Activated CD8-positive, alpha-beta memory T cell treated with anti-CD3 and anti-CD28 coated beads for 4 hours (primary cell): ENCODE data around the gene COL1A2.

Experiments
- DNase-seq, 2 donors: peaks; one replicate each; pipeline ENCODE4 v3.0.0-alpha.2; 2020; ENCODE audit warnings: low read depth in 2 of 2

Gene COL1A2

DNA sequence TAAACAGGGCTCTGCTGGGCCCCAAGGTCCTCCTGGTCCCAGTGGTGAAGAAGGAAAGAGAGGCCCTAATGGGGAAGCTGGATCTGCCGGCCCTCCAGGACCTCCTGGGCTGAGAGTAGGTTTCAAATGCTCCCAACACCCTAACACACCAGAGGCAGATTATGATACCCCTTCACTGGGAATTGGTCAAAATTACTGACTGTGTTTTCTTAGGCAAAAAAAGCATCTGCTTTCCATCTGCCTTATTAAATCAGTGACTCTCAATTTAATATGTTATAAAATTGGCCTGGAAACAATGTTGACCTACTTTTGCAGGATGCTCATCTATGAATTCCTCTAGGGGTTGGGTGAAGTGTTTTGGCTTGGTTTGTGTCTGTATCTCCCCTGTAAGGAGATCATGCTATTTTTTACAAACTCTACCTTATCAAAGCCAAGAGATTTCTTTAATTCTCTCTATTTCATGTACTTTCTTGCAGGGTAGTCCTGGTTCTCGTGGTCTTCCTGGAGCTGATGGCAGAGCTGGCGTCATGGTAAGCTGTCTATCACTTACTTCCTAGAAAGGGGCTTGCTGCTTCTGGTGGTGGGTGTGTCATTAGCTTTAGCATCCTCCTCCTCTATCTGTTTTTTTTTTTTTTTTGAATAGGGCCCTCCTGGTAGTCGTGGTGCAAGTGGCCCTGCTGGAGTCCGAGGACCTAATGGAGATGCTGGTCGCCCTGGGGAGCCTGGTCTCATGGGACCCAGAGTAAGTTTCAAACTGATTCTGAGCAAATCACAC lies 15.9 kb downstream of the COL1A2 start:
- DNase-seq = no peak

DNA sequence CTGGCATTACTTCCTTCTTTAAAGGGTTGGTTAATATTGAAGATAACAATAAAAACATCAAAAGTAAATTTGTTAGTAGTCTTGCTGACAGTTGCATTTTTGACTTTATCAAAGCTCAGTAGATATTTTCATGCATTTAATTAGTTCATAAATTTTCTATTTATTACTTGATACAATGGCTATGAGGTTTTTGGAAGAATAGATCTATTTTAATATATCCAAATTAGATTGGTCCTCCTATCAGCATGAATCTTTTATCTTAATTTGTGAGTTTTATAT lies 16.4 kb downstream of the COL1A2 start:
- no peak for DNase-seq

DNA sequence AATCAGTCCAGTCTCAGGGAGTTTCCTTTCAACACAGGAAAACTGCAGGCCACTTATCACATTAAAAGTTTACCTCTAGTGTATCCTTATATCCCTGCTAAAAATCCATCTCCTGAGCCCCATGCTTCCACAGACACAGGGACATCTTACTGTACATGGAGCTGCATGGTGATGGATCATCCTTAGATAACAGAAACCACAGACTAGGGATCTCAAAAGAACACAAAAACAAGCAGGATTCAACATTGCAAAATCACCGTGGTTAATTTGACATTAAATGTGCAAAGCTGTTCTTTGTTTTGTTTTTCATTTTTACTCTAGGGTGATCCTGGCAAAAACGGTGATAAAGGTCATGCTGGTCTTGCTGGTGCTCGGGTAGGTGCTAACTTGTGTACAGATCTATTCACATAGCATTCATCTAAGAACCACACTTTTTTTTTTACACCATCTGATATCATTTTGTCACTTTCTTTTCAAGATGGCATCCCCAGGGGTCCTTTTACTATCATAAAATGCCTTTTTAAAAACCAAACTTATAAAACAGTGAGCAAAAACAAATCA lies 18.1 kb downstream of the COL1A2 start:
- DNase-seq = no peak

DNA sequence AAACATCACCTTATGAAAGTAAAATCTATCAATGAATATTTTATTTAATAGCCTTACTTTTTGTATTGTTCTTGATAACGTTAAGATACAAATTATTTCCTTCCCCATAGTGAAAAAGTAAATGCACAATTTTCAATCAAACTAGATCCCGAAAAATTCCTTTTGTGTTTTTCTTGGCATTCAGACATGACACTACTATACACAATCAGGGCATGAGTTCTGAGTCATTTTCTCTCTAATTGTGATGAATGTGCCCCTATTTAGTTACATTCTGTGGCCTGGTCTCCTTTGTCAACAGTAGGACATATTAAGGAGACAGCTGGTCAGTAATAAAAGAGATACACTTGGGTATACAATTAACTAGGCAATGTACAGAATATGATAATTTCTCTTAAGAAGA lies 19.8 kb downstream of the COL1A2 start:
- DNase-seq = no peak

DNA sequence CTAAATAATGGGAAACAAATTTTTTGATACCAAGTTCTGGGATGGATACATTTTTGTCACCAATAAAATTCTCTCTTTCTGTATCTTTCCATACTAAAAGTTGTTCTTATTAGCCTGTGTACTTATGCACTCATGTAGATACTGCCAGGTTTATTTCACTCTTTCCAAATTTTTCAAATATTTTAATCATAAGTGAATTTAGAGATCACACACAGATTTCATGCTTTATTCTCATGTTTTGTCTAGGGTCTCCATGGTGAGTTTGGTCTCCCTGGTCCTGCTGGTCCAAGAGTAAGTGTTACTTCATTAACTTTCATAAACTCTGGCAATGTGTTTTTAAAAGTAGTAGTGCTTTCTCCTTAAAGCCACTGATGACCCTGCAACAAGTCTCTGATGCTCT lies 20.3 kb downstream of the COL1A2 start:
- no peak for DNase-seq

DNA sequence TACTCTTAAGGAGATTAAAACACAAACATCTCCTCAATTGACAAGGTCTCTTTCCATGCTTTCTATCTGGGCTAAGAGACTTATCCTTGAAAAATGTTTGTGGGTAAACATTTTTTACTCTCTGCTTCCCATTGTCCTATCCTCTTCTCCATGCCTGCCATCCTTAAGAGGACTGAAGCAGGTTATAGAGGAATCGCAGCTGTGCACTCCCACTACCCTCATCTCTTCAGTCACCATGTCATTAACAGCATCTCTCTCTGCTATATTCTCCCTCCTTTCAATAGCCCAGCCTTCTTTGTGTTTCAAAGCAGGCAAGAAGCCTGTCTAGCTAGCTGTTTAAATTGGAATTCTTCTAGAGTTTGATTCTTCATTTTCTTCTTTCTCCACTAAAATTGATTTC lies 22.6 kb downstream of the COL1A2 start:
- DNase-seq = no peak

DNA sequence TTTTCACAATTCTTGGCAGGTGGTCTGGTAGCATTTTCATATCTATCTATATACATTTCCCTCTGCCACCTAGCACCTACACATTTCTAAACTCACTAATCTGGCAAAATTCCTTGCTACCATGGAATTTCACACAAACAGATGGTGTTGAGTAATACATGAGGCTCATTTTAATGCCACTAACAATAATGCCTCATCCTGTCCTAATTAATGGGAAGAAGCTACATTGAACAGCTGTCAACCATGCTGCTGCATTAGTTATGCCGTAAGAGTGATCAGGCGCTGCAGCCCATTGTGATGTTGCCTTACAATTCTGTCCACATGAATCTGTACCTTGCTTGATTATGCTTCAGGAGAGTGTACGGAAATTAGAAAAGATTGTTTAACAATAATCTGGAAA lies 23.2 kb downstream of the COL1A2 start:
- no peak for DNase-seq

DNA sequence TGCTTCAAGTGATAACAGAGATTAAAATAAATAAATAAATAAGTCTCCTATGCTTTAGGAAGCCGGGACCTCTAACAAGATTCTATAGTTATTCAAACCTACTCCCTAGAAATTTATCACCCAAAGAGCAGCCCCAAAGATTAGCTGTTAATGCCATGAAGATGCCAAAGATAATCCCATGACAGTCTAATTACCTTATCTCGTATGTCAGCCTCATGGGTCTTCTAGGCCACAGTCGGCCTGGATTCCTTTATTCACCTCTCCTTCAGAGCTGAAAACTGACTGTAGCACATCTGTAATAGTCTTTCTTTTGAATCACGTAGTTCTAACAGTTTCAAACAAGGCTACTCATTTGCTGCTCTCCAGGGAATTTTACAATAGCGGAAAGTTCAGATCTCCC lies 24.2 kb downstream of the COL1A2 start:
- DNase-seq = no peak

DNA sequence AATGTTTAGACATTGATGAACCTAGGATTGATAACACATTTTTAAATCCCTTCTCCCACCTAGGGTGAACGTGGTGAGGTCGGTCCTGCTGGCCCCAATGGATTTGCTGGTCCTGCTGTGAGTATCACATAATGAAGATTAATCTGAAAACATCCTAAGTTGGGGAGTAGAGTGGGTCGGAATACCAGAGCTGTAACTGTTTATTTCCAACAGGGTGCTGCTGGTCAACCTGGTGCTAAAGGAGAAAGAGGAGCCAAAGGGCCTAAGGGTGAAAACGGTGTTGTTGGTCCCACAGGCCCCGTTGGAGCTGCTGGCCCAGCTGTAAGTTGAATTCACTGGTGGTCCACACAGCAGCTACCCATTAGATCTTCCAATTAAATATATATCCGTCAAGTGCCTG lies 25.6 kb downstream of the COL1A2 start:
- DNase-seq = no peak

DNA sequence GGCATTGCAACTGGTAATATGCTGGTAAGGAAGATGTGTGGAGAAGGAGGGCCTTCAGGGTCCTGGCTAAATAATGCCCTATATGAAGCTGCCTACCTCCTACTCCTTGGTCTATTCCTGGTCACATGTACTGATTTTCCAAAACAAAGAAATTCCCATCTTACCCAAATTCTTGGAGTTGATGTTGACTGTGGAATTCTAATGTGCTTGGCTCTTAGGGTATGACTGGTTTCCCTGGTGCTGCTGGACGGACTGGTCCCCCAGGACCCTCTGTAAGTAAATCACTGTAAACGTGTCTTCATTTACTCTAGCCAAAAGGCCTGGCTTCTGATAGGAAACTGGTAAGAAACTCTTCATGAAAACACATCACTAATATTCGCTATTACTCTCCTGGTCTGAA lies 27.0 kb downstream of the COL1A2 start:
- DNase-seq = no peak

DNA sequence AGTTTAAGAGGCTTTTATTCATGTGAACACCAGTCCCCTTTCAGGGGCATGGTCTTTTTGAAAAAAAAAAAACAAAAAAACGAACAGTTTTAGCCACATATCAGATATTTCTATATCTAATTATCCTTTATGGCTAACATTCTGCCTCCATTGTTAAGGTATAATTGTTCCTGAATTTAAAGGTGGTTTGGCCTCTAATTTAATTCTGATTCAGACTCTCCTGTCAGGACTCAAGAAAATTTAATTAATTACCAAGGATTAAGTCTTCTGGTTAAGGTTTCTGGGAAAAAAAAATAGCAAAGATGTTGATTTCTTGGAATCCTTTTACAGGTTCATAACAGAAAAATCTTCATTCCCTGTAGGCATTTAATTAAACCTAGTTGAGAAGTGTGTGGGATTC lies 27.4 kb downstream of the COL1A2 start:
- DNase-seq = no peak

DNA sequence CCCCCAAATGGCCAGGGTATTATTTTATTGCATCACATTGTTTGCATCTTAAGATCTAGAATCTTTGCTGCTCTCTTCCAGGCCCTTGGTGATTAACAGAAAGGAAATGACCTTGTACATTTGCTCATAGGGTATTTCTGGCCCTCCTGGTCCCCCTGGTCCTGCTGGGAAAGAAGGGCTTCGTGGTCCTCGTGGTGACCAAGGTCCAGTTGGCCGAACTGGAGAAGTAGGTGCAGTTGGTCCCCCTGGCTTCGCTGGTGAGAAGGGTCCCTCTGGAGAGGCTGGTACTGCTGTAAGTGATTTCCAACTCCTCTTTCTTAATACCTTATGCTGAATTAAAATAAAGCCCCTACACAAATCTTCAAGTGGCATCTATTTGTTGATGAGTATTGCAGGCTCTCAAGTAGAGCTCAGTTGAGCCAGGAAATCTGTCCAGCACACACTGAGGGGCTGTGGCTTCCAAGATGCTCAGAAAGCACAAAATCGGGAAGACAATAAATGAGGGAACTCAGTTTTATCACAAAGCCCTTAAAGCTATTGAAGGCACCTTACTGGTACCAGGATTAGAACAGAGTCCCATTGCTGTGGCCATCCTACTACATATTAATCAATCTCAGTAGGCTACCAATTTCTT lies 28.2 kb downstream of the COL1A2 start:
- DNase-seq = no peak

DNA sequence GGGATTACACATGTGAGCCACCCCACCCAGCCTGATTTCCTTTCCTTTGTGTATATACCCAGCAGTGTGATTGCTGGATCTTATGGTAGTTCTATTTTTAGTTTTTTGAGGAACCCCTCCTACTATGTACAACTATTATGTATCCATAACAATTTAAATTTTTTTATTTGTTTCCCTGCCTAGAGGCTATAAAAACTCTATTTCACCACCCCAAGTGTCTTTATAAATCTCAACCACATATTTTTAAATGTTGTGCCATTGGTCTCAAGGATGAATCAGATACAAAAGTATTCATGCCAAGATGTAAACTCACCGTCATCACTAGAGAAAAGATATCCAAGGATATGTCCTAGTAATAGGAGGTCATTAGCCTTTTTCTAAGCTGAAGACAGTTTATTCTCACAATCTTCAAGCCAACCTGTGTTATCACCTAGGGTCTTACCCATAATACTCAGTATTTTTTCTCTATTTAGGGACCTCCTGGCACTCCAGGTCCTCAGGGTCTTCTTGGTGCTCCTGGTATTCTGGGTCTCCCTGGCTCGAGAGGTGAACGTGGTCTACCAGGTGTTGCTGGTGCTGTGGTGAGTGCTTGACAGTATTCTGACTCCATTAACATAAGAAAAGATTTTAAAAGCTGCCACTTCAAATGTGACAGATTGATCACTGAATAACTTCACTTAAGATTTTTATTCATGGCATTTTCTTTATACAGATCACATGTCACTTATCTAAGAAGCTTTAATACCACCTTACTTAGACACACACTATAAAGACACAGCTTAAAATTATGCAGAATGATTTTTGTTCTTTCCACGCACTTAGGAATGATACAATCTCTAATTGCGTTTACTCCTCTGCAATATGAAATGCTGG lies 29.4 kb downstream of the COL1A2 start:
- no peak for DNase-seq

DNA sequence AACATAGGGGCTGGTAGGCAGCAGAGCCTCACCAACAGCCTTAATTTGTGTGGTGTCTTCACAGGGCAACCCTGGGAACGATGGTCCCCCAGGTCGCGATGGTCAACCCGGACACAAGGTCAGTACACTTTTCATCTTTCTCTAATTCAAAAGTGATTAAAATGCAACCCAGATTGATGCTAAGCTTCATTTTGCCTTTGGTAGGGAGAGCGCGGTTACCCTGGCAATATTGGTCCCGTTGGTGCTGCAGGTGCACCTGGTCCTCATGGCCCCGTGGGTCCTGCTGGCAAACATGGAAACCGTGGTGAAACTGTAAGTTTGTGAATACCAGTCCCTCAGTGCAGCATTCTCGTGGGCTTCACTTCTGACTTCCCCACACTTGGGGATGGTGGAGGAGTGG lies 30.9 kb downstream of the COL1A2 start:
- DNase-seq = no peak

DNA sequence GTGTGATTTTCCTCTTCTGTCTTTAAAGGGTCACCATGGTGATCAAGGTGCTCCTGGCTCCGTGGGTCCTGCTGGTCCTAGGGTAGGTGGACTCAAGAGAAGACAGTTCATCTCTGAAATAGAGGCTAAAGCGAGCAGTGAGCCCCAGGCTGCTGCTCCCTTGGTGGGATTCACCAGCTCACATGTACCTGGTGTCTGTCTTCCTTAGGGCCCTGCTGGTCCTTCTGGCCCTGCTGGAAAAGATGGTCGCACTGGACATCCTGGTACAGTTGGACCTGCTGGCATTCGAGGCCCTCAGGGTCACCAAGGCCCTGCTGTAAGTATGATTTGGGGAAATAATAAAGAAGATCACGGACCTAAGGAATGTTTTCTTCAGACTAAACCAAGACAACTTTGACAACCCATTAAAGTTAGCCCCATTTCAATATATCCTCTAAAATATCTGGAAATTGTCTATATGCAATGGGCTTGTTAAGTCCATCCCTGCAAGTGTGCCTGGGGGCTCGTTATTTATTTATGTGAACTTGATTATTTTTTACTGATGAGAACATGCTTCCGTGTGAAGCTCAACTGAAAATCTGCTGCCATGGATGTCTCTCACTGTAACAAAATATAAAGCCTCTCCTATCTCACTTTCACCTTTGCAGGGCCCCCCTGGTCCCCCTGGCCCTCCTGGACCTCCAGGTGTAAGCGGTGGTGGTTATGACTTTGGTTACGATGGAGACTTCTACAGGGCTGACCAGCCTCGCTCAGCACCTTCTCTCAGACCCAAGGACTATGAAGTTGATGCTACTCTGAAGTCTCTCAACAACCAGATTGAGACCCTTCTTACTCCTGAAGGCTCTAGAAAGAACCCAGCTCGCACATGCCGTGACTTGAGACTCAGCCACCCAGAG lies 32.5 kb downstream of the COL1A2 start:
- DNase-seq = no peak

DNA sequence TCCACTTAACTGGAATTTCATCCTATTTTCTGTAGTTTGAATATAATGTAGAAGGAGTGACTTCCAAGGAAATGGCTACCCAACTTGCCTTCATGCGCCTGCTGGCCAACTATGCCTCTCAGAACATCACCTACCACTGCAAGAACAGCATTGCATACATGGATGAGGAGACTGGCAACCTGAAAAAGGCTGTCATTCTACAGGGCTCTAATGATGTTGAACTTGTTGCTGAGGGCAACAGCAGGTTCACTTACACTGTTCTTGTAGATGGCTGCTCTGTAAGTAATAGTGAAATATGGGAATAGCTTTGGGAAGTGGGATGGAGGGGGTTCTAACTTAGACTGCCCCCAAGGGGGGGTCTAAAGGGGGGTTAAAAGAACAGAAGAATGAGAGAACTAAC lies 34.5 kb downstream of the COL1A2 start:
- DNase-seq = no peak

DNA sequence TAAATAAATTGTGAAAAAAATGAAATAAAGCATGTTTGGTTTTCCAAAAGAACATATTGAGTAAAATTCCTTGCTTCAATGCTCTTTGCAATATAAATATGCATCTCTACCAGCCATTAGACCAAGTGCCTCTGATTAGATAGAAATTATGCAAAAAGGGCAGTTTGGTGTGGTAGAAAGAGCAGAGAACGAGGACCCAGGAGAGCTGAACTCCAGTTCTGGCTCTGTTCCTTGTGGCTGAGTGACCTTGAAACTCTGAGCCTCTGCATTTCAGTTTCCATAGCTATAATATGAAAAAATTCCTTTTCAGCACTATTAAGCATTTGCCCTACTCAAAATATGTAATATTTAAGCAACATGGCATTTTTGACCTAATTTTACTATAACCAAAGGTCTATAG lies 36.5 kb downstream of the COL1A2 start:
- DNase-seq = no peak

DNA sequence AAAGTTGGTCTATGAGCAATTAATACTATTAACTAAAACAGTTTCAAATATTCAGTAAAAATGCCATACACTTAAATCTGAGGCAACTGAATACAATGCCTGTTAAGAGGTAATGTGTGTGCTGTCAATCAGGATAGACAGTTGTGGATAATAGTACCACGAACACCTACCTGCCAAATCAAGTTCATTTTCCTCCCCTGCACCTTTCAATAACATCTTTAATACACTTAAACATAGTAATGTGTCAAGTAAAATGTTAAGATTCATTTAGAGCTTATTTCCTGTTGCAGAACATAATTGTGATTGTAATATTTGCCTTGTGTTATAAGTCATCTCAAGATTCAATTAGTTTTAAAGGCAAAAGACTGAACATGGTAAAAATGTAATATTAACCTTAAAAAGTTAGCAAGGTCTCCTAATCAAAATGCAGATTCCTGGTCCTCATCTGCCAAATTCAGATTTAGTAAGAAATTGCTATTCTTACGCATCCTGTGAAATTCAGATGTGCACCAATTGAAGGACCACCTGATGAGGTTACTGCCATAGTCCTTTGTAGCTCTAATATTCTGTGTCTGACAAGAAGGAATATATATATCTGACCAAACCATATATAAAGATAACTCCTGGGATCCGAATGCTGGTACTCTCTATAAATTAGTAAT lies 37.1 kb downstream of the COL1A2 start:
- DNase-seq = no peak

DNA sequence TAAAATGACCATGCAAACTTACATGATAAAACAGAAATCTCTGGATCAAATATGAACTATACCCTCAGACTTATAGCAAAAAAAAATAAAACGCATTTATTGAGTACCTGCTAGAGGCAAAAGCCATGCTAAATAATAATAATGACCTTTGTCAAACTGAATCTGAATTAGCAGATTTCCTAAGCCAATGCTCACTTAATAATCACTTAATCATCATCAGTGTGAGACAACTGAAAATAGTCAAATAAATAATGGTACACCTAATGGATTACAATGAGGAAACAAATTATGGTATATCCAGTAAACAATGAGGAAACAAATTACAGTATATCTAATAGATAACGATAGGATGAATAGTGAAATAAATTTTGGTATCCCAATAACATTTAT lies 37.6 kb downstream of the COL1A2 start:
- no peak for DNase-seq

DNA sequence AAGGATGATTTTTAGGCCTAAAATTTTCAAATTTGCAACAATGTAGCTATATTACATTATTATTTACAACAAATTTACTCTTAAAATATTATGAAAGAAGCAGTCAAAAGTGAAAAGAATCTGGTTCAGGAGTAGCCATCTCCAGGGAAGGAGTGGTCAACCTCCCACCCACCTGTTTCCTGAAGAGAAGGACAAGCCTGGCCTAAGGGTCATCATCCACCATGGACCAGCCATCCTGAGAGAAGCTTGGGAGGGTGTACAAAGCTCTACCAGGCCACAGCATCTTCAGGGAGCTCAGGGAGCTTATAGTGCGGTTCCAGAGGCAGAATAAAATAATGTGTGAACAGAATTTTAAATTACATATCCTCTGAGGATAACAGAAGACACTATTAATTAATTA lies 38.1 kb downstream of the COL1A2 start:
- no peak for DNase-seq

DNA sequence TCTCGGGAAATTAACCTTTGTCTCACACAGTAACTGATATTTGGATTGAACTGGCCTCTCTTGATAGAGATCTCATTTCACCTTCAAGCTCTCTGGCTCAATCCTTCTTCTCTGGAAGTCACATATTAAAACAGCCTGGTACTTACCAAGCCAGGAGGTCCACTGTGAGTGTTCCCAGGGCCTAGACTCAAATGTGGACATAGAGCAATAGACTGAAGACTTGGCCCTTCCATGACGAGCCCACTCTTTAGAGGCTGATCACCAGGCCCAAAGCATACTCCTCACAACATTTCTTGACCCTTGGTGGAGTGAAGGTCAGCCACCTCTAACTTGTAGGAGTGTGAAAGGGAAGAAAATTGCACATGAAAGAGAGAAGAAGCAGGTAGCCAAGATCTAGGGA lies 38.5 kb downstream of the COL1A2 start:
- DNase-seq = no peak
